Coronary artery (tissue), 2 donors: ENCODE measurements around the gene GOLGA5.

Source experiments
- DNase-seq: peaks from one replicate; pipeline ENCODE4 v3.0.0-alpha.2; 2017; ENCODE audit warnings: low spot score
- H3K27ac ChIP-seq, 2 donors: fragments of 200-600 bp; sonication (generic); one replicate each; pipeline ENCODE4 v1.5.1; 2016 to 2019
- H3K4me3 ChIP-seq: fragments of 200-600 bp; sonication (generic); 2 replicates; pipeline ENCODE4 v1.5.1; 2016; ENCODE audit warnings: mild to moderate bottlenecking, moderate library complexity
- CTCF ChIP-seq: fragments of 200-600 bp; sonication (generic); IDR thresholded peaks from one replicate; pipeline ENCODE4 v1.5.1; 2019; ENCODE audit warnings: antibody characterized with exemption

GOLGA5 gene

GRCh38 chr14:92785667-92786426, 8.3 kb upstream of the GOLGA5 start:
- peak overlapping the region; percentile 16 for H3K4me3 ChIP-seq
- TF ChIP-seq CTCF: no peak
- H3K27ac ChIP-seq: peak overlapping the region; percentile 56 to 86
- DNase-seq: no peak

GRCh38 chr14:92786427-92786756, 7.7 kb upstream of the GOLGA5 start:
- Histone ChIP-seq H3K4me3 (no peak overlapping the region), H3K27ac (peak overlapping the region; percentile 56 to 86)
- no peak for DNase-seq
- no peak for TF ChIP-seq CTCF

- no peak for TF ChIP-seq CTCF
- DNase-seq: no peak
These were observed 6.6 kb upstream of the GOLGA5 start for GRCh38 chr14:92787554-92787953.

GRCh38 chr14:92789457-92790089, 4.5 kb upstream of the GOLGA5 start:
- no peak for TF ChIP-seq CTCF
- no peak for DNase-seq
- Histone ChIP-seq H3K4me3 (no peak overlapping the region), H3K27ac (no peak overlapping the region)

More at GRCh38 chr14:92787554-92787953, 6.6 kb upstream of the GOLGA5 start:
- Histone ChIP-seq H3K27ac (no peak overlapping the region), H3K4me3 (no peak overlapping the region)

- DNase-seq: no peak
- H3K4me3 ChIP-seq: no peak overlapping the region
- TF ChIP-seq CTCF: no peak
- H3K27ac ChIP-seq: no peak overlapping the region
These were observed 1.2 kb upstream of the GOLGA5 start for GRCh38 chr14:92792885-92793284.

GRCh38 chr14:92794547-92794941, 439 bp downstream of the GOLGA5 start:
- H3K27ac ChIP-seq: peak overlapping the region; percentile 86 to 87
- peak overlapping the region; percentile 82 for H3K4me3 ChIP-seq
- DNase-seq: no peak
- no peak for TF ChIP-seq CTCF

GRCh38 chr14:92794961-92795360, 856 bp downstream of the GOLGA5 start:
- no peak for TF ChIP-seq CTCF

More at GRCh38 chr14:92794961-92795360, 856 bp downstream of the GOLGA5 start:
- no peak for DNase-seq
- Histone ChIP-seq H3K4me3 (peak overlapping the region; percentile 82), H3K27ac (peak overlapping the region; percentile 86 to 87)
